GM18498 (cell line): ENCODE data around the gene EGF.
A peak's percentile ranks its signal among the peaks of the same experiment; 100 is the strongest.

Source experiments
- ATAC-seq: cut with Tn5 transposase; IDR thresholded peaks from one replicate; pipeline ENCODE4 v1.9.1; 2021; ENCODE audit warnings: mild to moderate bottlenecking, moderate library complexity; ENCODE audit not compliant: unreplicated experiment

EGF gene

GRCh38 chr4:109989618-109990017, 76.9 kb downstream of the EGF start:
- no peak for ATAC-seq

- peak; percentile 82 for ATAC-seq
Measured at GRCh38 chr4:109990261-109991257, 77.9 kb downstream of the EGF start.

- ATAC-seq: no peak
Measured at GRCh38 chr4:109993116-109993515, 80.4 kb downstream of the EGF start.

GRCh38 chr4:109994415-109994827, 81.7 kb downstream of the EGF start:
- peak; percentile 71 for ATAC-seq

- no peak for ATAC-seq
Measured at GRCh38 chr4:109996526-109996925, 83.8 kb downstream of the EGF start.

- ATAC-seq: peak; percentile 43
Measured at GRCh38 chr4:109998867-109999584, 86.3 kb downstream of the EGF start.

GRCh38 chr4:109999585-109999912, 86.9 kb downstream of the EGF start:
- ATAC-seq: no peak

- ATAC-seq: no peak
Measured at GRCh38 chr4:110002326-110002725, 89.6 kb downstream of the EGF start.

GRCh38 chr4:110003401-110004187, 90.9 kb downstream of the EGF start:
- ATAC-seq: no peak

GRCh38 chr4:110004556-110004955, 91.9 kb downstream of the EGF start:
- no peak for ATAC-seq

- peak; percentile 67 for ATAC-seq
Measured at GRCh38 chr4:110005461-110006056, 92.9 kb downstream of the EGF start.

- no peak for ATAC-seq
Measured at GRCh38 chr4:110007217-110007616, 94.5 kb downstream of the EGF start.

- no peak for ATAC-seq
Measured at GRCh38 chr4:110008540-110008939, 95.9 kb downstream of the EGF start.

- no peak for ATAC-seq
Measured at GRCh38 chr4:110009550-110009949, 96.9 kb downstream of the EGF start.

- ATAC-seq: no peak
Measured at GRCh38 chr4:110010797-110011196, 98.1 kb downstream of the EGF start.

- no peak for ATAC-seq
Measured at GRCh38 chr4:110012917-110013316, 100.2 kb downstream of the EGF start.

- ATAC-seq: no peak
Measured at GRCh38 chr4:110014233-110014632, 101.5 kb downstream of the EGF start.

GRCh38 chr4:110019153-110019552, 106.5 kb downstream of the EGF start:
- no peak for ATAC-seq

- ATAC-seq: no peak
Measured at GRCh38 chr4:110020139-110020538, 107.5 kb downstream of the EGF start.

- no peak for ATAC-seq
Measured at GRCh38 chr4:110020646-110021443, 108.2 kb downstream of the EGF start.
